Breast epithelium (tissue), 4 donors: ENCODE data around the gene OOSP3. TPM values are rescaled to one million over a fixed set of nuclear protein-coding genes. Genes with fewer than 3 reads are reported as not detected.

ENCODE experiments used
- DNase-seq, 2 donors: peaks; one replicate each; pipeline ENCODE4 v3.0.0-alpha.2; 2019; ENCODE audit warnings: low spot score in 2 of 2
- H3K27ac ChIP-seq, 2 donors: fragments of 200-600 bp; sonication (generic) in 1 of 2; one replicate each; pipeline ENCODE4 v1.5.1; 2016 to 2019; ENCODE audit warnings: mild to moderate bottlenecking in 1 of 2
- H3K27me3 ChIP-seq, 2 donors: fragments of 200-600 bp; sonication (generic) in 1 of 2; one replicate each; pipeline versions ENCODE4 v1.5.1 to v1.6.0; 2017 to 2019; ENCODE audit warnings: control low read depth in 1 of 2, mild to moderate bottlenecking in 1 of 2
- H3K36me3 ChIP-seq: fragments of 200-600 bp; one replicate; pipeline ENCODE4 v1.5.1; 2019
- H3K4me1 ChIP-seq, 2 donors: fragments of 200-600 bp; sonication (generic); one replicate each; pipeline ENCODE4 v1.5.1; 2016 to 2019; ENCODE audit warnings: control low read depth in 1 of 2
- H3K4me3 ChIP-seq, 3 donors: fragments of 200-600 bp; sonication (generic); 1 replicate in 2 of 3; 2 replicates in 1 of 3; pipeline ENCODE4 v1.5.1; 2016 to 2019; ENCODE audit warnings: mild to moderate bottlenecking in 3 of 3, moderate library complexity in 2 of 3
- H3K9me3 ChIP-seq, 2 donors: fragments of 200-600 bp; sonication (generic) in 1 of 2; one replicate each; pipeline ENCODE4 v1.5.1; 2016 to 2019; ENCODE audit warnings: control low read depth in 1 of 2
- CTCF ChIP-seq, 3 donors: fragments of 450-650 bp; IDR thresholded peaks; one replicate each; pipeline ENCODE4 v1.5.1; 2016 to 2017; ENCODE audit warnings: antibody characterized with exemption in 3 of 3, mild to moderate bottlenecking in 3 of 3, moderate library complexity in 3 of 3
- POLR2A ChIP-seq: fragments of 450-650 bp; IDR thresholded peaks from one replicate; pipeline ENCODE4 v1.6.1; 2016; ENCODE audit warnings: antibody characterized with exemption, mild to moderate bottlenecking, moderate library complexity
- POLR2AphosphoS5 ChIP-seq, 3 donors: sonication (generic); formaldehyde crosslinking; IDR thresholded peaks; one replicate each; pipeline ENCODE4 v1.6.1; 2017; ENCODE audit warnings: antibody characterized with exemption in 3 of 3
- intact Hi-C: fragments of 100-400 bp; cut with DNase I; formaldehyde crosslinking; loops from one replicate; pipeline ENCODE4 v1.15.1; 2023; ENCODE audit warnings: low total_unique reads
- total RNA-seq, 3 donors: library from RNA; depleted of rRNA; stranded (reverse); fragments of >200 nt; gene quantifications; one replicate each; pipeline ENCODE4 v1.1.0, GENCODE V29; 2016

The OOSP3 gene
- total RNA-seq, 3 donors from 2014 or later: not detected

GRCh38 chr11:59938132-59938531 is 59.5 kb downstream of the OOSP3 start, which contains the start of gene OOSP1:
Gene OOSP1 (plus strand): TSS chr11:59938432. CDS start chr11:59938455, 23 bp downstream.
- no peak for TF ChIP-seq POLR2A
- no peak for TF ChIP-seq CTCF (IDR thresholded peaks at IDR 0.05)
- TF ChIP-seq POLR2AphosphoS5 (IDR thresholded peaks at IDR 0.05): no peak
- H3K36me3 ChIP-seq: no peaks in the 10 kb centered on the region
- H3K27me3 ChIP-seq: no peaks in the 10 kb centered on the region
- no peak within 1 kb of the TSS for H3K4me3 ChIP-seq
- H3K9me3 ChIP-seq: no peaks in the 10 kb centered on the region
- H3K4me1 ChIP-seq: no peaks in the 10 kb centered on the region
- no peak within 1 kb of the TSS for H3K27ac ChIP-seq
- intact Hi-C loops: no loop called here
- no peak for DNase-seq

DNA sequence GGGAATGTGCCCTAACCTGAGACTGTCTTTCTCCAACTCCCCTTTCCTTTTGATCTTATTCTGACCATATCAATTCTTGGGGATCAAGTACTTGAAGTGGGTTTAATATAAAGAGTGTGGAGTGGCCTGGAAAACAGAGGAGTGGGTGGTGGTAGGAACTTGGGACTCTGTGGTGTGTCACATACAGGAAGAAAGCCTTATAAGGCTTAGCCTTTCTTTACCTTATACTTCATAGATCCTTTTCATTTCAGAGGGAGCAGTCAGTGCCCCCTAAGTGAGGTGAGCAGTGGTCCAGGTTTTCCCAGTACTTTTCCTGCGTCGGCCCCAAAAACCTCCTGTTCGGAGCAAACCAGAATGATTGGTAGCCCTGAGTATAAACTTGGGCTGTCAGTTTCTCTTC is 60.1 kb downstream of the OOSP3 start:
- Histone ChIP-seq H3K27ac (no peak overlapping the region), H3K4me3 (no peak overlapping the region), H3K9me3 (no peaks in the 10 kb centered on the region), H3K4me1 (no peaks in the 10 kb centered on the region), H3K27me3 (no peaks in the 10 kb centered on the region), H3K36me3 (no peaks in the 10 kb centered on the region)
- intact Hi-C loops: no loop called here
- no peak for DNase-seq
- no peak for TF ChIP-seq POLR2A

GRCh38 chr11:59939482-59939881 is 60.9 kb downstream of the OOSP3 start:
- TF ChIP-seq CTCF (IDR thresholded peaks at IDR 0.05) (no peak), POLR2A (no peak), POLR2AphosphoS5 (IDR thresholded peaks at IDR 0.05) (no peak)
- DNase-seq: no peak

GRCh38 chr11:59941091-59941490 is 62.5 kb downstream of the OOSP3 start:
- DNase-seq: no peak

More at GRCh38 chr11:59939482-59939881, 60.9 kb downstream of the OOSP3 start:
- intact Hi-C loops: no loop called here
- Histone ChIP-seq H3K36me3 (no peaks in the 10 kb centered on the region), H3K4me3 (no peak overlapping the region), H3K4me1 (no peaks in the 10 kb centered on the region), H3K27me3 (no peaks in the 10 kb centered on the region), H3K9me3 (no peaks in the 10 kb centered on the region), H3K27ac (no peak overlapping the region)

GRCh38 chr11:59943997-59944714 is 65.6 kb downstream of the OOSP3 start:
- Histone ChIP-seq H3K36me3 (no peaks in the 10 kb centered on the region), H3K4me1 (no peaks in the 10 kb centered on the region), H3K9me3 (no peaks in the 10 kb centered on the region), H3K27me3 (no peaks in the 10 kb centered on the region), H3K4me3 (no peak overlapping the region), H3K27ac (no peak overlapping the region)
- no peak for DNase-seq
- no peak for TF ChIP-seq POLR2A
- no peak for TF ChIP-seq POLR2AphosphoS5 (IDR thresholded peaks at IDR 0.05)
- TF ChIP-seq CTCF (IDR thresholded peaks at IDR 0.05): no peak
- intact Hi-C loops: no loop called here

More at GRCh38 chr11:59941091-59941490, 62.5 kb downstream of the OOSP3 start:
- no peak overlapping the region for H3K4me3 ChIP-seq
- no peak overlapping the region for H3K27ac ChIP-seq
- no peaks in the 10 kb centered on the region for H3K36me3 ChIP-seq
- intact Hi-C loops: no loop called here
- H3K27me3 ChIP-seq: no peaks in the 10 kb centered on the region
- TF ChIP-seq POLR2A: no peak
- TF ChIP-seq CTCF (IDR thresholded peaks at IDR 0.05): no peak
- TF ChIP-seq POLR2AphosphoS5 (IDR thresholded peaks at IDR 0.05): no peak
- no peaks in the 10 kb centered on the region for H3K4me1 ChIP-seq
- H3K9me3 ChIP-seq: no peaks in the 10 kb centered on the region
